ENCODE measurements around the gene CDO1. TPM values are rescaled to one million over a fixed set of nuclear protein-coding genes. Genes with fewer than 3 reads are reported as not detected.

The CDO1 gene
- total RNA-seq, 2 donors from 2014 or later = 20.0 to 29.8 TPM

DNA sequence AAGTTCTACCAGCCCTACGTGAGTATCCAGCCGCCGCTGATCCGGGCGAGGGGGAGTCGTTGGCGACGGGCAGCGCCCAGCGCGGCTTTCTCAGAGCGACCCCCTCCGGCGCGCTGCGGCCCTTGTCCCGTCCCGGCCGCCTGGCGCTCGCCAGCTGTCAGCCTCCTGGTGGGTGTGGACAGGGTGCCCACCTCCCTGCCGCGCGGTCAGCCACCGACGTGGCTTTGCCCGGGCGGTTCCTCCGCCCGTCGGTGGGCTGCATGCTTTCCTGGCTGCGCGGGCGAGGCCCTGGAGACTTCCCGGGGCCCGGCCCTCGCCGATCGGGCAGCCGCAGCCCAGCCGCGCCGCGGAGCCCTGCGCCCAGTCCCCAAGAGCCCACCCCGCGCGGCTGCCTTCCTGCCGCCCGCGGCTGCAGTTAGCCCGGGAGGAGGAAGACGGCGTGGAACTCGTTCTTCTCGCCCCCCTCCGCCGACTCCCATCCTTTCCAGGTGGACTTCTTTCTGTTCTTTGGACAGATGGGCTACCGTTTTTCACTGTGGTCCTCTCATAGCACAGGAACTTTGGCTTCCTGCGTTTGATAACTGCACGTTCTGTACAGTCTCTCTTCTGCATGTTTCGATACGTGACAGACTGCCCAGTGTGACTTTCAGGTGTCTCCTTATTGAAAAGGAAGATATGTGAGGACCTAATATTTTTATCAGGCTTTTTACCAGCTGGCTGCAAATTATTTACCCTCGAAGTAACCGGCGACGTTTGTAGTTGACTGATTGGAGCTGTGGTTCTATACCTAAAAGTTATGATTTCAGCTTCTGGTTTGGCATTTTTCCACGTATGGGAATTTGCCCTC, 25.9 kb upstream of the CDO1 start:
- WGBS = under 1% methylated on average over 58 of the region's 68 CpGs
- H3K4me3 ChIP-seq = peak overlapping the region; percentile 86 to 91
- intact Hi-C loops (cut with DNase I) = loop anchor here (5.0 to 10.0 kb wide), 2 partner anchors 215 to 298 kb away; partner anchors contain the start of genes FEM1C and TMED7
- TF ChIP-seq, protein P1, sequence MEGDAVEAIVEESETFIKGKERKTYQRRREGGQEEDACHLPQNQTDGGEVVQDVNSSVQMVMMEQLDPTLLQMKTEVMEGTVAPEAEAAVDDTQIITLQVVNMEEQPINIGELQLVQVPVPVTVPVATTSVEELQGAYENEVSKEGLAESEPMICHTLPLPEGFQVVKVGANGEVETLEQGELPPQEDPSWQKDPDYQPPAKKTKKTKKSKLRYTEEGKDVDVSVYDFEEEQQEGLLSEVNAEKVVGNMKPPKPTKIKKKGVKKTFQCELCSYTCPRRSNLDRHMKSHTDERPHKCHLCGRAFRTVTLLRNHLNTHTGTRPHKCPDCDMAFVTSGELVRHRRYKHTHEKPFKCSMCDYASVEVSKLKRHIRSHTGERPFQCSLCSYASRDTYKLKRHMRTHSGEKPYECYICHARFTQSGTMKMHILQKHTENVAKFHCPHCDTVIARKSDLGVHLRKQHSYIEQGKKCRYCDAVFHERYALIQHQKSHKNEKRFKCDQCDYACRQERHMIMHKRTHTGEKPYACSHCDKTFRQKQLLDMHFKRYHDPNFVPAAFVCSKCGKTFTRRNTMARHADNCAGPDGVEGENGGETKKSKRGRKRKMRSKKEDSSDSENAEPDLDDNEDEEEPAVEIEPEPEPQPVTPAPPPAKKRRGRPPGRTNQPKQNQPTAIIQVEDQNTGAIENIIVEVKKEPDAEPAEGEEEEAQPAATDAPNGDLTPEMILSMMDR (IDR thresholded peaks at IDR 0.05) = peak in 2 of 4 experiments; percentile 3 to 34
- TF ChIP-seq POLR2AphosphoS5 (IDR thresholded peaks at IDR 0.05) = peak; percentile 7
- TF ChIP-seq POLR2A (IDR thresholded peaks at IDR 0.05) = no peak
- no peaks in the 10 kb centered on the region for H3K36me3 ChIP-seq
- no peaks in the 10 kb centered on the region for H3K9me3 ChIP-seq
- peak; percentile 24 for DNase-seq (ENCODE audit: low spot score)
- H3K4me1 ChIP-seq (replicated peaks) = no peaks in the 10 kb centered on the region
- H3K27me3 ChIP-seq (replicated peaks; ENCODE audit: insufficient read depth) = no peaks in the 10 kb centered on the region
- H3K27ac ChIP-seq = peak overlapping the region; percentile 96

DNA sequence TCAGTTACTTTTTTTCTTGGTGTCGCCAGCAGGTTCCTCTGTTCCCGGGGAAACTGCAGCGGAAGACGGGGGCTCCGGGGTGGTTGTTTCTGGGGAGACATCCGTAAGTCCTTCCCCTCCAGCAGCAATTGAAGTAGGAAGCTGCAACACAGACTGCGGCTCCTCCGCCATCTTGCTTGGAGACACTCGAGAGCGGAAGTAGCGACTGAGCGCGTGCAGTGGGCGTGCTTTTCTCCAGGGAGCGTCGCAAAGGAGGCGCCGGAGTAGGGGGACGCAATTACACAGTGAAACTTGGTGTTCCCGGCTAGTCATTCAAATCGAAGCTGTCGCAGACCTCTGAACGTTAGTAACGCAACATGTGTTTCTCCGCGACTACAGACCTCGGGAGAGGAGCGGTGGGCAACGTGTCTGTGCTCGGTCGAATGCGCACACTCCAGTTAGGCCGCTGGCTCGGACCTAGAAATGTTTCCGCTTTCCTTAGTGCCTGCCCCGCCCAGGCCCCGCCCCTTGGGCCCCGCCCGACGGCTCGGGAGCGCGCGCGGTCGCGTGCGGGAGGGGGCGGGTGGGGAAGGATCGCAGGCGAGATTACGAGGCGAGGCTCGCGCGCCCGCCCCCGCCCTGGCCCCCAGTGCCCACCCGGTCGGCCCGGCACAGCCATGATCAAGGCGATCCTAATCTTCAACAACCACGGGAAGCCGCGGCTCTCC, 25.1 kb upstream of the CDO1 start, which contains the start of the genes AP3S1 and ATG12:
TSS of gene AP3S1 (plus strand) at position 554 of the 707 bp plus-strand sequence. CDS start at position 657, 103 bp downstream.
TSS of gene ATG12 (minus strand) at position 184 of the 707 bp plus-strand sequence. CDS start at position 171, 13 bp downstream.
- peak within 1 kb of the TSS; percentile 96 for H3K27ac ChIP-seq
- intact Hi-C loops (cut with DNase I) = loop anchor here (2.0 to 10.0 kb wide), 3 partner anchors 25 to 297 kb away; partner anchors contain the start of genes CDO1, FEM1C and TMED7
- H3K36me3 ChIP-seq = no peaks in the 10 kb centered on the region
- peak; percentile 91 for DNase-seq (ENCODE audit: low spot score)
- no peaks in the 10 kb centered on the region for H3K27me3 ChIP-seq (replicated peaks; ENCODE audit: insufficient read depth)
- no peaks in the 10 kb centered on the region for H3K9me3 ChIP-seq
- no peaks in the 10 kb centered on the region for H3K4me1 ChIP-seq (replicated peaks)
- TF ChIP-seq POLR2A (IDR thresholded peaks at IDR 0.05) (peak; percentile 84), POLR2AphosphoS5 (IDR thresholded peaks at IDR 0.05) (peak; percentile 88)
- TF ChIP-seq, protein P1 (IDR thresholded peaks at IDR 0.05) = peak in 1 of 4 experiments; percentile 4
- peak within 1 kb of the TSS; percentile 86 to 91 for H3K4me3 ChIP-seq
- WGBS = 6% methylated on average over 48 of the region's 65 CpGs

DNA sequence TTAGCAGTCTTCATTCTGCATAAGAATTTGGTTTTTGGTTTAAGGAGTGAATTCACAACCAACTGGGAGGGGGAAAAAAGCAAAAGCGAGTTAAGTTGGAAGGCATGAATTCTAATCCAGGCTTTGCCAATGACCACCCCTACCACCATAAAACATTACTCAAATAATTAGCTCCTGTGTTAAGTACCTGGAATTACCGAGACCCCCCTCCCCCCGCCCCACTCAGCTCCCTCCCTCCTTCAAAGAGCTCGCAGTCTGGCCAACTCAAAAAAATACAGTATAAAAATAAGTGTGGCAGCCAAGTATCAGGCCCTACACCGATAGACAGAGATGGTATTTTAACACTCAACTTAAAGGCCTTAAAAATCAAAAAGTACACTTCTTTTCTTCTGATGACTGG, 24.4 kb upstream of the CDO1 start:
- intact Hi-C loops (cut with DNase I) = loop anchor here (2.0 to 10.0 kb wide), 3 partner anchors 24 to 296 kb away; partner anchors contain the start of genes CDO1, FEM1C and TMED7
- TF ChIP-seq, protein P1 (IDR thresholded peaks at IDR 0.05) = no peak
- TF ChIP-seq POLR2AphosphoS5 (IDR thresholded peaks at IDR 0.05) = no peak
- TF ChIP-seq POLR2A (IDR thresholded peaks at IDR 0.05) = no peak
- H3K27ac ChIP-seq = peak overlapping the region; percentile 96
- no peaks in the 10 kb centered on the region for H3K9me3 ChIP-seq
- no peak for DNase-seq (ENCODE audit: low spot score)
- WGBS = 2% methylated on average over 5 of the region's 5 CpGs
- no peaks in the 10 kb centered on the region for H3K27me3 ChIP-seq (replicated peaks; ENCODE audit: insufficient read depth)
- peak overlapping the region; percentile 86 to 91 for H3K4me3 ChIP-seq
- H3K4me1 ChIP-seq (replicated peaks) = no peaks in the 10 kb centered on the region
- no peaks in the 10 kb centered on the region for H3K36me3 ChIP-seq

DNA sequence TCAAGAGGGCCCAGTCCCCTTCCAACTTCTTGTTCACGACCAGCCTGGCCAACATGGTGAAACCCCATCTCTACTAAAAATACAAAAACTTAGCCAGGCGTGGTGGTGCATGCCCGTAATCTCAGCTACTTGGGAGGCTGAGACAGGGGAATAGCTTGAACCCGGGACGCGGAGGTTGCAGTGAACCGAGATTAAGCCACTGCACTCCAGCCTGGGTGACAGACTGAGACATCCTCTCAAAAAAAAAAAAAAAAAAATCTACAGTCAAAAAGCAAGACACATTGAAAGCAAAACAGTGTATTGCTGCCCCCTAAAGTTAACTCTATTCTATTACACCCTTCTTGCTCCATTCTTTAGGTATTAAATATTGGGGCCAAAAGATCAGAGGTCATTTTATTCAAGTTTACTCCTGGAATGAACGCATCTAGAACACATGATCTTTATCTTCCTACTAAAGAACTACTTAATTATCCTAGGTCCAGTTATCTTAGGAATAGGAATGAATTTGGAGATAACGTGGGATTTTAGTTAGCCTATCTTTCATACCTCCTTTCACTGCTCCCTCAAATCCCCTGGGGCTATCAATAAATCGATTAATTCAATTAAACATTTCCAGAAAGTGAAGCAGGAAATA, 22.5 kb upstream of the CDO1 start:
- no peaks in the 10 kb centered on the region for H3K27me3 ChIP-seq (replicated peaks; ENCODE audit: insufficient read depth)
- no peaks in the 10 kb centered on the region for H3K36me3 ChIP-seq
- H3K4me3 ChIP-seq = no peak overlapping the region
- intact Hi-C loops (cut with DNase I) = loop anchor here (10.0 kb wide), 1 partner anchor 524 kb away; no protein-coding TSS in a partner anchor
- no peaks in the 10 kb centered on the region for H3K9me3 ChIP-seq
- H3K27ac ChIP-seq = no peak overlapping the region
- no peak for TF ChIP-seq POLR2A (IDR thresholded peaks at IDR 0.05)
- TF ChIP-seq, protein P1 (IDR thresholded peaks at IDR 0.05) = peak in 3 of 4 experiments; percentile 26 to 55 (median 54)
- TF ChIP-seq POLR2AphosphoS5 (IDR thresholded peaks at IDR 0.05) = no peak
- H3K4me1 ChIP-seq (replicated peaks) = no peaks in the 10 kb centered on the region
- WGBS = 39% methylated on average over 10 of the region's 10 CpGs
- no peak for DNase-seq (ENCODE audit: low spot score)
